ENCODE measurements around the gene CEP250. TPM values are rescaled to one million over a fixed set of nuclear protein-coding genes. Genes with fewer than 3 reads are reported as not detected.

Gene CEP250
- total and polyA plus RNA-seq, 2 experiments from 2014 or later = 39.1 to 61.5 TPM

DNA sequence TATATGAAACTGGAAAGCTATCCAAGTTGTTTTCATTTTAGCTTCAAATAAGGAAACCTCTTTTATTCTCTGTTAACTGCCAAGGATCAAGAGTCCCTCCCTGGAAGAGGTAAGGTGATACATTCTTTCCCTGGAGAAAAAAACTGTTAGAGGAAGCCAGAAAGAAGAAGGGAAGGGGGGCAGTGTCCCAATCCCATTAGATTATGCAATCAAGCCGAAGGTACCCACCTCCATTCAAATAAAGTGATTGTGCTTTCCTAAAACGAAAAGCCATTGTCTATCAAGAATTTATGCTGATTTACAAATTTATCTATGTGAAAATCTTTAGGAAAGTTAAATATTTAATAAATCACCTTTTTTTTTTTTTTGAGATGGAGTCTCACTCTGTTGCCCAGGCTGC lies 34.1 kb upstream of the CEP250 start:
- TF ChIP-seq, protein P1, sequence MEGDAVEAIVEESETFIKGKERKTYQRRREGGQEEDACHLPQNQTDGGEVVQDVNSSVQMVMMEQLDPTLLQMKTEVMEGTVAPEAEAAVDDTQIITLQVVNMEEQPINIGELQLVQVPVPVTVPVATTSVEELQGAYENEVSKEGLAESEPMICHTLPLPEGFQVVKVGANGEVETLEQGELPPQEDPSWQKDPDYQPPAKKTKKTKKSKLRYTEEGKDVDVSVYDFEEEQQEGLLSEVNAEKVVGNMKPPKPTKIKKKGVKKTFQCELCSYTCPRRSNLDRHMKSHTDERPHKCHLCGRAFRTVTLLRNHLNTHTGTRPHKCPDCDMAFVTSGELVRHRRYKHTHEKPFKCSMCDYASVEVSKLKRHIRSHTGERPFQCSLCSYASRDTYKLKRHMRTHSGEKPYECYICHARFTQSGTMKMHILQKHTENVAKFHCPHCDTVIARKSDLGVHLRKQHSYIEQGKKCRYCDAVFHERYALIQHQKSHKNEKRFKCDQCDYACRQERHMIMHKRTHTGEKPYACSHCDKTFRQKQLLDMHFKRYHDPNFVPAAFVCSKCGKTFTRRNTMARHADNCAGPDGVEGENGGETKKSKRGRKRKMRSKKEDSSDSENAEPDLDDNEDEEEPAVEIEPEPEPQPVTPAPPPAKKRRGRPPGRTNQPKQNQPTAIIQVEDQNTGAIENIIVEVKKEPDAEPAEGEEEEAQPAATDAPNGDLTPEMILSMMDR (IDR thresholded peaks at IDR 0.05; ENCODE audit: low read depth, low read length) = no peak
- Histone ChIP-seq H3K4me3 (no peak overlapping the region), H3K36me3 (no peaks in the 10 kb centered on the region), H3K4me1 (ENCODE audit: low read depth) (no peaks in the 10 kb centered on the region), H3K27me3 (peaks cover 23% of the 10 kb centered on the region), H3K9me3 (ENCODE audit: low read depth) (no peaks in the 10 kb centered on the region), H3K27ac (no peak overlapping the region)
- DNase-seq (ENCODE audit: low read depth in 1 of 2, low spot score in 1 of 2) = no peak

DNA sequence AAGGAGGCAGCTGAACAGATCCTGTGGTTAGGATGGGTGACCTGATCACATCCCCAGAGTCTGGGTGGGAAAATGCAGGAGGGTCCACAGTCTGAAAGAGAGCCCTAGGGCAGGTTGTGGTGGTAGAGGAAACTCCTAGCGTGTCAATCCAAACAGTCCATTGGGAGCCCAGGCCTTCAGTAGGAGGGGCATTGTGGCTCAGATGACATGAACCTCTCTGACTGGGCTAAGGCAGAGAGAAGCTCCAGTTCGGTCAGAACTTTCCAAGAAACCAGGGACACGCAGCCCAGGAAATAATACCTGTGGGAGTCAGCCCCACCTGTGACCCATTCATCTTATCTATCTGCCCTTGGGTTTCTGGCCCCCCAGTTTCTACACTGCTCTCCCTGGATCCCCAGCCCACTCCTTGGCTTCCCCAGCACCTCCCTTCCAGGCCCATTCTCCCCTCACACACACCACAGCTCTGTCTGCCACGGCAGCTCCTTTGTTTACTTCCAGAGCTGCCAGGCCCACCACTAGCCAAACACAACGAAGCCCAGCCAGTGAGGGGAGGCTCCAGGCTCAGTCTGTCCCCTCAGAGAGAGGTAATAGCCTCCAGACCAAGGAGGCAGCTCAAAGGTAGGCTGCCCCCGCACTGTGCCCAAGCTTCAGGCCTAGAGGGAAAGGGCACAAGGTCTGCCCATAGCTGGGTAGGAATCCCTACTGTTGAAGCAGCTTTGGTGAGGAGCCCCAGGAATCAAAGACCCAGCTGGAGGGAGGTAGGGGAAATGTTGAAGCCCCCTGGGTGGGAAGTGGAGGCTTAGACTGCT lies 23.6 kb upstream of the CEP250 start:
- Histone ChIP-seq H3K27me3 (no peaks in the 10 kb centered on the region), H3K27ac (peak overlapping the region; percentile 55), H3K36me3 (no peaks in the 10 kb centered on the region), H3K9me3 (ENCODE audit: low read depth) (no peaks in the 10 kb centered on the region), H3K4me3 (no peak overlapping the region), H3K4me1 (ENCODE audit: low read depth) (peaks cover 7% of the 10 kb centered on the region)
- TF ChIP-seq, protein P1 (IDR thresholded peaks at IDR 0.05; ENCODE audit: low read depth, low read length) = no peak
- DNase-seq (ENCODE audit: low read depth in 1 of 2, low spot score in 1 of 2) = no peak

DNA sequence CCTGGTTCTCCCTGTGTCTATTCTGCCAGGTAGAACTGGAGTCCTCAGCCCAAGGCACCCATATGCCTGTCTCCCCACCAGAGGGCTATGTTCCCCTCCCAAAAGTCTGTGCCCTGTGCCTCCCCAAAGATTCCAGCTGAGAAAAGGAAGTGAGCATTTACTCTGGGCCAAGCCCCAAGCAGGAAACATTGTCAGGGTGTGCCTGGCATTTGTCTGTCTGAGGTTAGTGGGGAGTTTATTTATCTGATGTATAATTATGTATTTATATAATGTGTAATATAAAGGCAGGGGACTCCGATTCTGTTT lies 23.0 kb upstream of the CEP250 start:
- DNase-seq (ENCODE audit: low read depth in 1 of 2, low spot score in 1 of 2) = no peak
- H3K27ac ChIP-seq = no peak overlapping the region
- H3K4me1 ChIP-seq (ENCODE audit: low read depth) = peaks cover 7% of the 10 kb centered on the region
- H3K9me3 ChIP-seq (ENCODE audit: low read depth) = no peaks in the 10 kb centered on the region
- H3K4me3 ChIP-seq = no peak overlapping the region
- H3K27me3 ChIP-seq = no peaks in the 10 kb centered on the region
- H3K36me3 ChIP-seq = no peaks in the 10 kb centered on the region
- TF ChIP-seq, protein P1 (IDR thresholded peaks at IDR 0.05; ENCODE audit: low read depth, low read length) = no peak

DNA sequence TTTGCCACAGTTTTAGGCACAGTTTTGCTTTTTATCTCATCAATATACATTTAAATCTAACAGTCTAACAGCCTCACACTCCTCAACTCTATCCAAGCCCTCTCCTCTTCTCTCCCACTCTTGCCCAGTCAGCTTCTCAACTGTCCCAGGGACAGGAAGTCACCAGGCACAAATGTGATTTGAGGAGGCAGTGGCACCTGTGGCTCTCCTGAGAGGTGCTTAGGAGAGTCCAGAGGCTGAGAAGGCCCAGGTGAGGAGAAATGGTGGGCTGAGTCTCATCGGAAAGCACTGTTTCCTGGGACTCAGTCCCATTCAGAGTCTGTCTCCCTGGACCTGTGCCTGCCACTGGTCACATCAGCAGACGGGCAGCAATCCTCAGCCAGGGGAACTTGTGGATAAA lies 22.1 kb upstream of the CEP250 start:
- Histone ChIP-seq H3K27me3 (no peaks in the 10 kb centered on the region), H3K36me3 (no peaks in the 10 kb centered on the region), H3K9me3 (ENCODE audit: low read depth) (no peaks in the 10 kb centered on the region), H3K4me3 (no peak overlapping the region), H3K4me1 (ENCODE audit: low read depth) (peaks cover 10% of the 10 kb centered on the region), H3K27ac (no peak overlapping the region)
- no peak for DNase-seq (ENCODE audit: low read depth in 1 of 2, low spot score in 1 of 2)
- TF ChIP-seq, protein P1 (IDR thresholded peaks at IDR 0.05; ENCODE audit: low read depth, low read length) = no peak

DNA sequence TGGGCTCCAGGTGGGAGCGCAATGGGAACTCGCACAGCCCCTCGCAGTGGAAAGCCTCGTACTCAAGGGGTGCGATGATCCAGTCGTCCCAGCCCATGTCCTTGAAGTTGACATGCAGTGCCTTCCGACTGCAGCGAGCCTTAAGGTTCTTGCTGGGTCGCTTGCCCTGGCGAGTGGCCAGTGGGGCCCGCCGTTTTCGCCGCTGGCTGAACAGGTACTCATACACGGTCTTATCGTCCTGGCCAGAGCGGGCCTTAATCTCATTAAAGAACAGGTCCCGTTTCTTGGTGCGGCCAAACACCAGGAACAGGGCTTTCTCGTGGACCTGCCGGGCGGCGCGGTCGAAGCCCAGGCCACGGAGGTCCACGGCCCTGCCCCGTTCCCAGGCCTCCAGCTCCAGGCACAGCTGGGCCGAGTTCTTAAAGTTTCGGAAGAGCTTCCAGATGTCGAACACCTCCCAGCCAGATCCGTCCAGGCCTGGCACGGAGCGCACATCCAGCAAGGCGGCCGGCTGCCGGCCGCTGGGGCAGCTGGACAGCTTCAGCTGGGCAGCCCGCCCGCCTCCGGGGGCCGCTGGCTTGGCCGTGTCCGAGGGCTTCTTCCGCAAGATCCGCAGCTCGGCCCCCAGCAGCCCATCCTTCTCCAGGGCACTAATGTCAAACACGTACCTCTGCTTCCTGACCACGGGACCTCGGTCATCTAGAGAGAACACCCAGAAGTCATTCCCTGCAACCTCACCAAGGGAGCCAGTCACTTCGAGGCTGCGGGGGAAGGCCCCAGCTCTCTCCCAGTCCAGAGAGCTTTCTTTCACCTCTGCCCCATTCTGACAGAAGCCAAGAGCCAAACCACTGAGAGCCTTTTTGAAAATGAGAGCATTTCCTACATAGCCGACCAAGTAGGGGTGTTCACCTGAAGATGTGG lies 21.1 kb upstream of the CEP250 start:
- Histone ChIP-seq H3K27me3 (no peaks in the 10 kb centered on the region), H3K9me3 (ENCODE audit: low read depth) (no peaks in the 10 kb centered on the region), H3K27ac (no peak overlapping the region), H3K36me3 (no peaks in the 10 kb centered on the region), H3K4me3 (no peak overlapping the region), H3K4me1 (ENCODE audit: low read depth) (peaks cover 13% of the 10 kb centered on the region)
- TF ChIP-seq, protein P1 (IDR thresholded peaks at IDR 0.05; ENCODE audit: low read depth, low read length) = no peak
- peak in 1 of 2 donors; percentile 58 for DNase-seq (ENCODE audit: low read depth in 1 of 2, low spot score in 1 of 2)

Measured in cardiac muscle cell (in vitro differentiated cells and primary cell).